Measurements from ENCODE around the gene GPR18. TPM values are rescaled to one million over a fixed set of nuclear protein-coding genes. Genes with fewer than 3 reads are reported as not detected.
"Not testable (repeated sequence)": the region's sequence is repeated elsewhere in the genome, so short reads cannot be mapped to it uniquely, and the experiment has no call there.

GPR18 gene
- total RNA-seq, 2 experiments from 2014 or later: 13.7 to 16.3 TPM

DNA sequence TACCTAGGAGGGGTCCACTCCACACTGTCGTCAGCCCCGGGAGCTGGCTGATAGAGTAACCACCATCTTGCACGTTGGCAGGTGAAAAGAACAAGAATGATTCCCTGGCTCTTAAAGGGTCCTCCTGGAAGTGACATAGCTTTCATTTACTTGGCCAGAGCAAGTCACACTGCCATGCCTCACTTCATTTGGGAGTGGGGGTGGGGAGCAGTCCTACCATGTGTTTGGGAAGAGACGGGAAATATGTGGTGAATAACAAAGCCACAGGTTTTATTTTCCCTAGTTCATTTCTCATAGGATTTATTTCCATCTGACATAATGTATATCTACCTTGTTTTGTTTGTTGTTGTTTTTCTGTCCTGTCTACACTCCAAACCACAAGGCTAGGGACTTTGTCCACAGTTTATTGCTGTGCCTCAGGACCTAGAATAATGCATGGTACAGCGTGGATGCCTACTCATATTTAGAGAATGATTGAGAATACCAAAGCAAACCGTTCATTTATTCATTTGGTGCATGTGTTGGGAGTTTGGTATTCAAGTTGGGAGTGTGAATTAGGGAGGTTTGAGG, 30.8 kb downstream of the GPR18 start:
- POLR2A ChIA-PET: interaction anchor here (0.6 to 1.2 kb wide), 6 partner anchors 8 to 143 kb away, joined by 3 to 8 read pairs (median 4); no protein-coding TSS in a partner anchor

DNA sequence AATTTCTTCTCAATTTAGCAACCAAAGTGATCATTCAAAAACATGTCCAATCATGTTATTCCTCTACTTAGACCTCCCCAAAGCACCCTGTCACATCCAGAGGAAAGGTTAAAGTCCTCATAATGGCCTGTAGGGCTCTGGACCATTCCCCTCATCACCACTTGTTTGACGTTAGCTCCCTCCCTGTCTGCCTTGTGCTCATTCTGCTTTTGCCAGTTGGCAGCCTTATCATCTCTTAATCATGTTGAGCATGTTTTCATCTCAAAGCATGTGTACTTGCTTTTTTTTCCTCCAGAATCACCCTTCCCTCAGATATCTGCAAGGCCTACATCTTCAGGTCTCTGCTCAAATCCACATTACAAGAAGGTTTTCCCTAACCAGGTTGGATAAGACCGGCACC, 31.7 kb downstream of the GPR18 start:
- CTCF ChIA-PET: interaction anchor here (0.6 kb wide), 1 partner anchor 38 kb away, joined by 3 read pairs; no protein-coding TSS in a partner anchor
- POLR2A ChIA-PET: no interaction called here

More for the DNA sequence above, 30.8 kb downstream of the GPR18 start:
- CTCF ChIA-PET: interaction anchor here (0.8 kb wide), 1 partner anchor 23 kb away, joined by 4 read pairs; no protein-coding TSS in a partner anchor

DNA sequence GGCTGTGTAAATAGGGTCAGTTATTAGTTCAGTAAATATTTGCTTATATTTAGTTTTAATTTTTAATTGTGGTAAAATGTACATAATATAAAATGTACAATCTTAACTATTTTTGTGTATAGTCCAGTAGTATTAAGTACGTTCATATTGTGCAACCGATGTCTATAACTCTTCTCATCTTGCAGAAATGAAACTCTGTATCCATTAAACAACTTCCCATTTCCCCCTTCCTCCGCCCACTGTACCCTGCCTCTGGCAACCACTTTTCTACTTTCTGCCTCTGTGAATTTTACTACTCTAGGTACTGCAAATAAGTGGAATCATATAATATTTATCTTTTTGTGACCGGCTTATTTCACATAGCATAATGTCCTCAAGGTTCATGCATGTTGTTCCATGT, 33.1 kb downstream of the GPR18 start:
- ChIA-PET POLR2A (no interaction called here), CTCF (no interaction called here)

- POLR2A ChIA-PET: no interaction called here
- CTCF ChIA-PET: interaction anchor here (1.2 kb wide), 1 partner anchor 32 kb away, joined by 4 read pairs; no protein-coding TSS in a partner anchor
Observed at GRCh38 chr13:99224021-99224420, 34.2 kb downstream of the GPR18 start.

GRCh38 chr13:99223587-99223986, 34.6 kb downstream of the GPR18 start:
- CTCF ChIA-PET: interaction anchor here (0.7 to 1.2 kb wide), 2 partner anchors 32 to 213 kb away, joined by 3 to 4 read pairs; no protein-coding TSS in a partner anchor
- POLR2A ChIA-PET: no interaction called here

GRCh38 chr13:99221567-99222239, 36.5 kb downstream of the GPR18 start:
- ChIA-PET POLR2A (interaction anchor here (1.1 kb wide), 1 partner anchor 22 kb away, joined by 3 read pairs; no protein-coding TSS in a partner anchor), CTCF (no interaction called here)

DNA sequence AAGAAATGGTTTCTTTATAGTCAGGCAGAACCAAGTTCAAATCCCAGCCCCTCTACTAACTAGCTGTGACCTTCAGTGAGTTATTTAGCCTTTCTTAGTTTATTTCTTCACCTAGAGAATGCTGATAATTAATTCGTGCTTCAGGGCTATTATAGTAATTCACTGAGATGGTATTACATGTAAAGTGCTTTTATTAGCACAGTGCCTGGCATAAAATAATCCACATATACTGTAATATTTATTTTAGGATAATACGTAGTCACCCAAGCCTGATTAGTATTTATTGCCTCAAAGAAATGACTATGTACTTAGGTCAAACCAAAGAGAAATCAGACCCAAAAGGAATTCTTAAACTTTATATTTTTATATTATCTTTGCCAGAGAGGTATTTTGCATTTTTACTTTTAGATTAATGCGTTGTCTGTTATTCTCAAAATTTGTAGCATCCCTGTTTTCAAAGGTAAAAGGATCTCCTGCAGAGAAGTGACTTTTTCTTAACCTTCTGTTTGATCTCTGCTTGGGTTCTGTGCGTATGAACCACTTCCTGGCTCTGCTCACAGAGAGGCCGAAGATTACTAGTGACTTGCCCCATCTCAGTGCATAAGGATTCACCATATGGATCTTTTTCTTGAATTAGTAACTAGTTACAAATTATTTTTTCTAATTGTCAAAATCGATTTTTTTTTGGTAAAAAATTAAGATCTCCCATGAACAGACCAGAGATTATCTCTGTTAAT, 37.8 kb downstream of the GPR18 start:
- POLR2A ChIA-PET: no interaction called here
- CTCF ChIA-PET: no interaction called here

DNA sequence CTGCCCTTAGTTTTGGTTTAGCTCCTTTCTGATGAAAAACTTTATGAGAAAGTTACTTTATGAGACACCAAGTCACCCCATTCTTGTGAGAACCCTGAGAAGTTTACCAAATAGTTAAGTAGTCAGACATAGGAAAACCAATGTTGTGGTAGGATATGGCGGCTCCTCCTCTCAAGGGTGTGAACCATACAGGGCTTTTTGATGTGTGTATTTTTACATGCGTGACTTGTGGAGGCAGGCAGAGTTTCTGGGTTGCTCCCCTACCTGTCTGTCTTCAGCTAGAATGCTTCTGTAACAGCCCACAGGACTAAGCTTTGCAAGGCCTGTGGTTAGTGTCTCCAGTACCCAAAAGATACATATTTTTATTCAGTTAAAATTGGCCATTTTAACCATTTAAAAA, 39.2 kb downstream of the GPR18 start:
- POLR2A ChIA-PET: interaction anchor here (0.7 to 1.8 kb wide), 7 partner anchors 9 to 82 kb away, joined by 3 to 10 read pairs (median 5); partner anchors contain the start of genes GPR18 and UBAC2
- CTCF ChIA-PET: interaction anchor here (1.0 to 2.0 kb wide), 5 partner anchors 13 to 41 kb away, joined by 3 to 6 read pairs (median 5); partner anchors contain the start of gene UBAC2

DNA sequence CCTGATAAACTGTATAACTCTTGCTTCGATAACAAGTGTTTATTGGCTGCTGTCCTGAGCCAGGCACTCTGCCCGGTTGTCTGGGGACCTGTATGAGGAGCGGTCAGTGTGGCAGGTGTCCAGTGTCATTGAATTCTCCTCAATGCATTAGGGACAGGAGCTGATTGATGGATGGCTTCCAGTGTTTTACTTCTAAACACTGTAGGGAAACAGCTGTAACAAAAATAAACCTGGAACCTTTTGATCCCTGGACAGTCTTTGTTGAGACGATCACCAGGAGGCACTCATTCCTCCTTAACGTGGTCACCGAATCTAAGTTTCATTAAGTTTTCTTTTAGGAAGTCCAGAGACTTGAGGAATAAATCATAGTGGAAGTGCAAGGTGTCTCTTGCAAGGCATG, 39.6 kb downstream of the GPR18 start:
- ChIA-PET POLR2A (interaction anchor here (0.7 to 1.8 kb wide), 8 partner anchors 9 to 82 kb away, joined by 3 to 10 read pairs (median 5); partner anchors contain the start of genes GPR18 and UBAC2), CTCF (interaction anchor here (0.7 to 2.0 kb wide), 6 partner anchors 13 to 41 kb away, joined by 3 to 6 read pairs (median 4); partner anchors contain the start of gene UBAC2)

GRCh38 chr13:99218126-99218525, 40.1 kb downstream of the GPR18 start:
- POLR2A ChIA-PET: interaction anchor here (0.8 to 1.8 kb wide), 7 partner anchors 10 to 40 kb away, joined by 3 to 10 read pairs (median 5); partner anchors contain the start of genes GPR18 and UBAC2
- CTCF ChIA-PET: interaction anchor here (0.7 to 2.0 kb wide), 5 partner anchors 13 to 40 kb away, joined by 3 to 6 read pairs (median 5); partner anchors contain the start of gene UBAC2

DNA sequence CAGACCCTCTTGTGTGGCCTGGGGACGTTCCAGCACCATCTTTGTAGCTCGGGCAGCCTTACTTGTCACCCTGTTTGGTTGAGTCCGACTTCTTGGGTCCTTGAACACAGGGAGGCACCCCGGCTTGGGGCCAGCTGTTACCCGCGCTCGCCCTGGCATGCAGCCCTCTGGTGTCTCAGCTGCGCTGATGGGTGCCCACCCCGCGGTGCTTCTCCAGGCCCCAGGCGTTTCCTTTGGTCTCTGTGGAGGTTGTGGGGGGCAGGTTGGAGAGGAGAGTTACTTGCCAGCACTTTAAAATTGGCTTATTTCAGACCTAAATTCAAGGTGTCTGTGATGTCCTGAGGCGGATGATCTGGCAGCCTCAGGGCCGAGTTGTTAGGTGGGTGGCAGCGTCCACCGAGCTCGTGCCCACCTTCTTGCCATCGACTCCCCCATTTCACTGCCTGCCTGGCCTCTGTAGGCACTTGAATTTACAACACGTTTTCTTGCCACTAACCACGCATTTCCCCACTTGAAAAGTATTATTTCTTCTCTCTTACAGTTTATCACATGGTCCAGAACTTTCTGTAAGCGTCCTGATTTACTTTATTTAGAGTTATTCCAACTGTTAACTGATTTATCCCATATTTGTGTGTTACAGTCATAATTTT, 40.6 kb downstream of the GPR18 start:
- ChIA-PET CTCF (interaction anchor here (0.5 to 4.7 kb wide), 5 partner anchors 12 to 165 kb away, joined by 3 to 20 read pairs (median 3); no protein-coding TSS in a partner anchor), POLR2A (interaction anchor here (0.5 to 1.2 kb wide), 4 partner anchors 13 to 140 kb away, joined by 3 to 6 read pairs (median 5); partner anchors contain the start of gene UBAC2)

- CTCF ChIA-PET: interaction anchor here (0.6 to 4.7 kb wide), 7 partner anchors 10 to 618 kb away, joined by 3 to 20 read pairs (median 4); partner anchors contain the start of gene GPR18
- POLR2A ChIA-PET: interaction anchor here (0.7 to 2.2 kb wide), 6 partner anchors 11 to 442 kb away, joined by 3 to 12 read pairs (median 6); partner anchors contain the start of genes GPR18 and UBAC2
Observed at GRCh38 chr13:99215184-99215830, 42.9 kb downstream of the GPR18 start.

DNA sequence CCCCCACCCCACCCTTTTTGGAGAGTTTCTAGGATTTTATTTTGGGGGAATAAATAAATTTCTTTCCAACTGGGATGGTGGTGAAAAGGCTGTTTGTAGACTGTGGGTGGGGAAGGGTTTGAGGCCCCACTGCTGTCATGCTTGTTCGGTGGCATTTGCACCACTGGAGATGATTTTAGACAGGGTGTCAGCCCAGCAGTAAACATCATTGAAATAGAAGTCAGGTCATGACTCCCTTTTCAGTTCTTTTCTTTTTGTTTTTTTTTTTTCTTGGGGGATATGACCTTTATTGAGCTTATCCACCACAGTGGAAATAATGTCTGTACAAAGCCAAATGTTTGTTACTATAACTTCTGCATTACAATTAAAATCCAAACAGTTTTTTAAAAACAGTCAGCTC, 43.4 kb downstream of the GPR18 start:
- POLR2A ChIA-PET: interaction anchor here (1.4 to 2.2 kb wide), 5 partner anchors 10 to 44 kb away, joined by 5 to 12 read pairs (median 6); partner anchors contain the start of genes GPR18 and UBAC2
- CTCF ChIA-PET: interaction anchor here (0.6 to 4.7 kb wide), 8 partner anchors 9 to 618 kb away, joined by 3 to 20 read pairs (median 4); partner anchors contain the start of gene GPR18

DNA sequence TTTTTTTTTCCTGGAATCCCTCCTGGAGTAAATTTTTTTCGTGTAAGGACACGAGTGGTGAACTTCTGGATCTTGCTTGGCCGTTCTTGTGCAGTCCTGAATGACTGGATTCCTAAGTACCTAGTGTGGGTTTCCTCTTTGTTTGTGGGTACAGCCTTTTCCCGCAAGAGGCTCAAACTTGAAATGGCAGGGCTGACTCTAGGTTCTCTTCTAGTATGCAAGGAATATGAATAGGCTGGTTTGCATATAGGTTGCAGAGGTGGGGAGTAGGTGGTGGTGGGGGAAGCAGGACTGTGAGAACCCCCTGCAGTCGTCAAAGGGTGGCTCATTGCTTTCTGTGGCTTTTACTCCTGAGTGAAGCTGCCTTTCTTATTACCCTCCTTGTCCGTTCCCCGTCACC, 43.9 kb downstream of the GPR18 start:
- ChIA-PET POLR2A (interaction anchor here (1.4 to 2.2 kb wide), 5 partner anchors 10 to 44 kb away, joined by 5 to 12 read pairs (median 6); partner anchors contain the start of genes GPR18 and UBAC2), CTCF (interaction anchor here (0.7 to 4.7 kb wide), 5 partner anchors 9 to 51 kb away, joined by 3 to 20 read pairs (median 4); partner anchors contain the start of gene GPR18)

DNA sequence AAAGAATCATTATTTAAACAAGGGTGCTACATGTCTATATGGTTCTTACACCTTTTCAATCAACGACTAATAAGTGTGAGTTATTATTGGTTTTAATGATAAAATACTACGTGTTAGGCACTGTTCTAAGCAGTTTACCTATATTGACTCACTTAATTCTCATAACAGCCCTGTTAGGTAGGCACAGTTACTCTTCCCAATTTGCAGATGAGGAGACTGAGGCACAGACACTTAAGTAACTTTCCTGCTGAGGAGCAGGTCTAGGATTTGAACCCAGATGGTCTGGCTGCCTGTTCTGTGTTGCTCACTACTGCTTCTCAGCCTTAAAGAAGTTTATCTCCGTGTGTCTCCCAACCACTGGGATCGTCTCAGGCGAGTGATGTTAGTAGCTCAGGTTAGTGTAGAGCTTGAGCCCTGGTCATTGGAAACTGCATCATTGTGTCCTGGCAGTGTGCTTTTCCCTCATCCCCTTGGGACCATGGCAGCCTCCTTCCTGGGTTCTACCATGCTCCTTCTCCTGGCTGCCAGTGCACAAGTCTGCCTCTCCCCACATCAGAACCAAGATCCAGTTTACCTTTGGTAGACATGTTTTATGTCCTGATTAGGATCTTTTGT, 46.7 kb downstream of the GPR18 start:
- POLR2A ChIA-PET: no interaction called here
- CTCF ChIA-PET: no interaction called here

DNA sequence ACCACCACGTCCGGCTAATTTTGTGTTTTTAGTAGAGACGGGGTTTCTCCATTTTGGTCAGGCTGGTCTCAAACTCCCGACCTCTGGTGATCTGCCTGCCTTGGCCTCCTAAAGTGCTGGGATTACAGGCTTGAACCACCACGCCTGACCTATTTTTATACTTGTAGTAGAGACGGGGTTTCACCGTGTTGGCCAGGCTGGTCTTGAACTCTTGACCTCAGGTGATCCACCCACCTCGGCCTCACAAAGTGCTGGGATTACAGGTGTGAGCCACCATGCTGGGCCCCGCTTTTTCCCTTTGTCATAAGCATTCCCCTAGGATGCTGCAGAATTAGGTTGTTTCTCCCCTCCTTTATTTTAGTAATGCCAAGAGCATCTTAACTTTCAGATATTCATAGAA, 47.6 kb downstream of the GPR18 start:
- POLR2A ChIA-PET, CTCF ChIA-PET: not testable (repeated sequence)

DNA sequence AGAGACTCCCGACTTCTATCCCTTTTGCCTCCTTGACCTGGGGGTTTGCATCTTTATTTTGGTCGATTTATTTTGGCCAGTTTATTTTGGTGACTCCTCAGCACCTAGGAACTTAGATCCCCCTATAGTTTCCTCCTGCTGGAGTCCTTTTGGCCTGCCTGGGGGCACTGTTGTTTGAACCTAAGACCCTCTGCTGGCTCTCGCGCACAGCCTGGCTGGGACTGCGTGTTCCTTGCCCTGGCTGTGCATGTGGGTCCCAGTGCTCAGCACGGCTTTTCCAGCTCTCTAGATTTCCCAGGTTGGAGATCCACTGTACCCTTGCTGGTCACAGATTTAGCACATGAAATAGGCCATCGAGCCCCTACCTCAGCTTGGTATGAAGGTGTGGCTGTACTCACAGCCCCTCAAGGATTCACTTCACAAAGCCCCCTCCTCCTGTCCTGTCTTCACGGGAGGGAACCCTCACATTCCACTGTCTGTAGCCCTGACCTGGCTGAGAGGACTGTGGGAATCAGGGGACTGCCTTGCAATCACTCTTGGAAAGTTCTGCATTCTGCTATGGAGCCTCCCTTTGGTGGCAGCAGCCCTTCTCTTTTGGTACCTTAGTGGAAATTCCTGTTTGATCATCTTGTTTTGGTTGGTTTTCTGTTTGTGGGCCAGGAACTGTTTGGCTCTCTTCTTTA, 49.2 kb downstream of the GPR18 start:
- ChIA-PET POLR2A (no interaction called here), CTCF (no interaction called here)
